Esophagus squamous epithelium (tissue), 5 donors: ENCODE measurements around the gene EXOC7. TPM values are rescaled to one million over a fixed set of nuclear protein-coding genes. Genes with fewer than 3 reads are reported as not detected.
A peak's percentile ranks its signal among the peaks of the same experiment; 100 is the strongest.
"Not testable (repeated sequence)": the region's sequence is repeated elsewhere in the genome, so short reads cannot be mapped to it uniquely, and the experiment has no call there.

ENCODE experiments used
- DNase-seq: peaks from one replicate; lab custom pipeline; 2025; lab: John Stamatoyannopoulos, UW
- H3K27ac ChIP-seq, 4 donors: fragments of 200-600 bp; sonication (generic); one replicate each; pipeline ENCODE4 v1.5.1; 2016 to 2019; ENCODE audit warnings: mild to moderate bottlenecking in 1 of 4
- H3K27me3 ChIP-seq, 4 donors: fragments of 200-600 bp; sonication (generic); 1 replicate in 3 of 4; 2 replicates in 1 of 4; pipeline versions ENCODE4 v1.5.1 to v1.6.0; 2017 to 2021; ENCODE audit warnings: antibody characterized with exemption in 1 of 4
- H3K36me3 ChIP-seq, 3 donors: fragments of 200-600 bp; sonication (generic); one replicate each; pipeline ENCODE4 v1.5.1; 2016 to 2019
- H3K4me1 ChIP-seq, 3 donors: fragments of 200-600 bp; sonication (generic); one replicate each; pipeline ENCODE4 v1.5.1; 2017 to 2019
- H3K4me3 ChIP-seq, 4 donors: fragments of 200-600 bp; sonication (generic); 1 replicate in 3 of 4; 2 replicates in 1 of 4; pipeline ENCODE4 v1.5.1; 2016 to 2019; ENCODE audit warnings: mild to moderate bottlenecking in 2 of 4, moderate library complexity in 1 of 4
- H3K9me3 ChIP-seq, 3 donors: fragments of 200-600 bp; sonication (generic); one replicate each; pipeline ENCODE4 v1.5.1; 2016 to 2019
- POLR2A ChIP-seq, 4 donors: fragments of 450-650 bp; IDR thresholded peaks; one replicate each; pipeline ENCODE4 v1.6.1; 2017; ENCODE audit warnings: antibody characterized with exemption in 4 of 4, mild to moderate bottlenecking in 4 of 4, moderate library complexity in 3 of 4
- WGBS, 2 donors: methylation state at CpG; one replicate each; pipeline ENCODE4 v1.1.5; 2018; 5-methylcytosine and 5-hydroxymethylcytosine counted together
- intact Hi-C: fragments of 100-400 bp; cut with DNase I; formaldehyde crosslinking; loops from one replicate; pipeline ENCODE4 v1.15.0; 2022
- total RNA-seq, 4 donors: library from RNA; depleted of rRNA; stranded (reverse); fragments of >200 nt; gene quantifications; one replicate each; pipeline ENCODE4 v1.1.0, GENCODE V29; 2016
- TF ChIP-seq, protein P1 (sequence below), 6 experiments: fragments of 450-650 bp in 4 of 6; fragments of 200-600 bp in 2 of 6; sonication (generic) in 2 of 6; IDR thresholded peaks; one replicate each; pipeline ENCODE4 v1.5.1; 2016 to 2019; ENCODE audit warnings: antibody characterized with exemption in 6 of 6, mild to moderate bottlenecking in 4 of 6, moderate library complexity in 4 of 6
- donor health status: DM: yes; HTN: yes; CAD: no.

Gene EXOC7
- total RNA-seq, 4 donors from 2014 or later, result 70.3 to 84.5 (median 74.4) TPM

GRCh38 chr17:76048025-76048605, 55.5 kb downstream of the EXOC7 start:
- Histone ChIP-seq H3K36me3 (peaks cover 45 to 98% (median 69%) of the 10 kb centered on the region in 3 donors), H3K4me1 (peaks cover 11 to 86% (median 23%) of the 10 kb centered on the region in 3 donors)

DNA sequence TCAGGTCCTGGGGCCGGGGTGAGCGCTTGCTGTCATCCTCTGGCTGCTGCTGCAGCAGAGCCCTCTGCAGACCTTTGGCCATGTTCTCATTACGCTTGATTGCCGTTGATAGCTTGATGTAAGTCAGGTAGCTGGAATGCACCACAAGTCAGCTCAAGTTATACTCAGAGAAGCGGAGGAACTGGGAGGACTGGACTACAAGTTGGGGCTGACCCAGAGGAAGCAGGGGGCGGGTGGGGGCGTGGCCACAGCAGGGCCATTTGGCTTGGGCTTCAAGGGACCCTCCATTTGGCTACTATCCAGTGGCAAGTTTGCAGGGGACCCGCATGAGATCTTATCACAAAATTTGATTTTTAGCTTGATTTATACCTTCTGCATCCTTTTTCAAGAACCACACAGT, 57.5 kb downstream of the EXOC7 start:
- H3K9me3 ChIP-seq, result no peaks in the 10 kb centered on the region
- peaks cover 11 to 70% (median 18%) of the 10 kb centered on the region in 3 donors for H3K4me1 ChIP-seq
- no peaks in the 10 kb centered on the region for H3K27me3 ChIP-seq
- peaks cover 62 to 100% (median 88%) of the 10 kb centered on the region in 3 donors for H3K36me3 ChIP-seq
- intact Hi-C loops, result no loop called here
- TF ChIP-seq POLR2A (IDR thresholded peaks at IDR 0.05), result no peak
- TF ChIP-seq, protein P1, sequence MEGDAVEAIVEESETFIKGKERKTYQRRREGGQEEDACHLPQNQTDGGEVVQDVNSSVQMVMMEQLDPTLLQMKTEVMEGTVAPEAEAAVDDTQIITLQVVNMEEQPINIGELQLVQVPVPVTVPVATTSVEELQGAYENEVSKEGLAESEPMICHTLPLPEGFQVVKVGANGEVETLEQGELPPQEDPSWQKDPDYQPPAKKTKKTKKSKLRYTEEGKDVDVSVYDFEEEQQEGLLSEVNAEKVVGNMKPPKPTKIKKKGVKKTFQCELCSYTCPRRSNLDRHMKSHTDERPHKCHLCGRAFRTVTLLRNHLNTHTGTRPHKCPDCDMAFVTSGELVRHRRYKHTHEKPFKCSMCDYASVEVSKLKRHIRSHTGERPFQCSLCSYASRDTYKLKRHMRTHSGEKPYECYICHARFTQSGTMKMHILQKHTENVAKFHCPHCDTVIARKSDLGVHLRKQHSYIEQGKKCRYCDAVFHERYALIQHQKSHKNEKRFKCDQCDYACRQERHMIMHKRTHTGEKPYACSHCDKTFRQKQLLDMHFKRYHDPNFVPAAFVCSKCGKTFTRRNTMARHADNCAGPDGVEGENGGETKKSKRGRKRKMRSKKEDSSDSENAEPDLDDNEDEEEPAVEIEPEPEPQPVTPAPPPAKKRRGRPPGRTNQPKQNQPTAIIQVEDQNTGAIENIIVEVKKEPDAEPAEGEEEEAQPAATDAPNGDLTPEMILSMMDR (IDR thresholded peaks at IDR 0.05), result no peak
- H3K4me3 ChIP-seq, result no peak overlapping the region
- DNase-seq, result no peak
- peak overlapping the region; percentile 39 to 88 (median 78) for H3K27ac ChIP-seq
- WGBS, 2 donors, result 42 to 50% methylated on average over 1 to 3 of the region's 8 CpGs

More at GRCh38 chr17:76048025-76048605, 55.5 kb downstream of the EXOC7 start:
- no peak overlapping the region for H3K4me3 ChIP-seq
- 77 to 84% methylated on average over 9 of the region's 9 CpGs for WGBS, 2 donors
- peak overlapping the region in 1 of 4 donors; percentile 4 for H3K27ac ChIP-seq
- H3K27me3 ChIP-seq, result no peaks in the 10 kb centered on the region
- TF ChIP-seq, protein P1 (IDR thresholded peaks at IDR 0.05), result no peak
- no peak for TF ChIP-seq POLR2A (IDR thresholded peaks at IDR 0.05)
- H3K9me3 ChIP-seq, result no peaks in the 10 kb centered on the region
- DNase-seq, result no peak
- intact Hi-C loops, result no loop called here

DNA sequence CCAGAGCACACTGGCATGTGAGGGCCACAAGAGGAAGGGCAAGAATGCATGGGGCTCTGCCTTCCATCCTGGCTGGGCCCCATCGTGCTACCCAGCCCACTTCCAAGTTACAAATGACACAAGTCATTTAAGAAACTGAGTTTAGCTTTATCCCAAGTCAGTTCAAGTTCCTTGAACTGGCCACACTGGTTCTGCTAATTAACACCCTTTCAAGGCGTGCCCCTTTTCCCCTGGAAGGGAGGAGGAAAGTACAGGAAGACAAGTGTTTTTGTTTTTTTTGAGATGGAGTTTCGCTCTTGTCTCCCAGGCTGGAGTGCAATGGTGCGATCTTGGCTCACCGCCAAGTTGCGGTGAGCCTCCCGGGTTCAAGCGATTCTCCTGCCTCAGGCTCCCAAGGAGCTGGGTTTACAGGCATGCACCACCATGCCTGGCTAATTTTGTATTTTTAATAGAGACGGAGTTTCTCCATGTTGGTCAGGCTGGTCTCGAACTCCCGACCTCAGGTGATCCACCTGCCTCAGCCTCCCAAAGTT, 59.0 kb downstream of the EXOC7 start:
- H3K27ac ChIP-seq, result peak overlapping the region; percentile 67 to 88 (median 78)
- intact Hi-C loops, result not testable (repeated sequence)
- H3K36me3 ChIP-seq, result peaks cover 63 to 100% (median 93%) of the 10 kb centered on the region in 3 donors

DNA sequence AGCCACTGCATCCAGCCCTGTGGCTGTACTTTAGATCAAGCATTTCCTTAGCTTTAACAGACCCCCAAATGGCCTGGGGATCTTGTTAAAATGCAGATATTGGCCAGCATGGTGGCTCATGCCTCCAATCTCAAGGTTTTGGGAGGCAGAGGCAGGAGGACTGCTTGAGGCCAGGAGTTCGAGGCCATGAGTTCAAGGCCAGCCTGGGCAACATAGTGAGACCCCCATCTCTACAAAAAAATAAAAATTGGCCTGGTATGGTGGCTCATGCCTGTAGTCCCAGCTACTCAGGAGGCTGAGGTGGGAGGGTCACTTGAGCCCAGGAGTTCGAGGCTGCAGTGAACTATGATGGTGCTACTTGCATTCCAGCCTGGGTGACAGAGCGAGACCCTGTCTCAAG, 60.7 kb downstream of the EXOC7 start:
- Histone ChIP-seq H3K4me1 (peaks cover 11 to 43% (median 16%) of the 10 kb centered on the region in 3 donors), H3K27ac (peak overlapping the region in 3 of 4 donors; percentile 72 to 88 (median 83)), H3K36me3 (peaks cover 60 to 100% (median 85%) of the 10 kb centered on the region in 3 donors)
- H3K27me3 ChIP-seq, DNase-seq, H3K4me3 ChIP-seq, intact Hi-C loops, H3K9me3 ChIP-seq: not testable (repeated sequence)
- 94 to 100% methylated on average over 2 of the region's 3 CpGs for WGBS, 2 donors

More for the DNA sequence above, 59.0 kb downstream of the EXOC7 start:
- H3K4me1 ChIP-seq, result peaks cover 11 to 55% (median 16%) of the 10 kb centered on the region in 3 donors
- 38 to 72% methylated on average over 2 to 5 of the region's 11 CpGs for WGBS, 2 donors
- not testable (repeated sequence) for H3K27me3 ChIP-seq, H3K4me3 ChIP-seq, H3K9me3 ChIP-seq, DNase-seq

DNA sequence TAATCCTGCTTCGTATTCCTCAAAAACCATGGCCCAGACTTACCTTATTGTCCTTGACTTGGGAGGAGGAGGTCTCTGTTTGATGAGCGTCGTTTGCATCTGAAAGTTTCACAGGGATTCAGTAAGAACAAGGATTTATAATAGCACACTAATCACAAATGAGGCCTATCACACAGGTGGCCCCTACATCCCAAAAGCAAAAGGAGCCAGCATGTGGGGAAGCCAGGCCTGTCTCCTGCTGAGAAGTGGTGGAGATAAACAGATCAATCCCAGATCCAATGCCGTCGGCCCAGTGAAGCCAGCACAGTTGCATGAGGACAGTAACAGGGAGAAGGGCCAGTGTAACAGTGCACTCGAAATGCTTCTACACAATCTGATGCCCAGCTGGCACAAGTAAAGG, 63.2 kb downstream of the EXOC7 start:
- TF ChIP-seq POLR2A (IDR thresholded peaks at IDR 0.05), result no peak
- TF ChIP-seq, protein P1 (IDR thresholded peaks at IDR 0.05), result no peak
- DNase-seq, result no peak
- Histone ChIP-seq H3K36me3 (peaks cover 40 to 78% (median 61%) of the 10 kb centered on the region in 3 donors), H3K4me1 (peaks cover 11 to 39% (median 16%) of the 10 kb centered on the region in 3 donors), H3K9me3 (no peaks in the 10 kb centered on the region), H3K4me3 (no peak overlapping the region), H3K27me3 (no peaks in the 10 kb centered on the region), H3K27ac (no peak overlapping the region)
- intact Hi-C loops, result no loop called here
- WGBS, 2 donors, result 67 to 83% methylated on average over 4 to 5 of the region's 6 CpGs

GRCh38 chr17:76039121-76039520, 64.5 kb downstream of the EXOC7 start:
- H3K27ac ChIP-seq, result no peak overlapping the region
- H3K9me3 ChIP-seq, result no peaks in the 10 kb centered on the region
- WGBS, 2 donors, result 88 to 91% methylated on average over 4 to 5 of the region's 6 CpGs
- intact Hi-C loops, result no loop called here
- H3K36me3 ChIP-seq, result peaks cover 37 to 66% (median 49%) of the 10 kb centered on the region in 3 donors
- no peak for DNase-seq
- no peak overlapping the region for H3K4me3 ChIP-seq
- TF ChIP-seq POLR2A (IDR thresholded peaks at IDR 0.05), result no peak
- TF ChIP-seq, protein P1 (IDR thresholded peaks at IDR 0.05), result no peak
- peaks cover 3 to 27% (median 6%) of the 10 kb centered on the region in 3 donors for H3K4me1 ChIP-seq
- H3K27me3 ChIP-seq, result no peaks in the 10 kb centered on the region
